Vagina (tissue), 2 donors: ENCODE results near the gene KLHL29.

ENCODE experiments used
- CTCF ChIP-seq, 3 experiments: fragments of 450-650 bp in 2 of 3; fragments of 200-600 bp in 1 of 3; sonication (generic) in 1 of 3; IDR thresholded peaks; one replicate each; pipeline ENCODE4 v1.5.1; 2017 to 2019; ENCODE audit warnings: antibody characterized with exemption in 3 of 3, mild to moderate bottlenecking in 2 of 3, moderate library complexity in 2 of 3
- POLR2AphosphoS5 ChIP-seq, 2 donors: sonication (generic); formaldehyde crosslinking; IDR thresholded peaks; one replicate each; pipeline ENCODE4 v1.9.0; 2017; ENCODE audit warnings: antibody characterized with exemption in 2 of 2, mild to moderate bottlenecking in 2 of 2, low read depth in 1 of 2; ENCODE audit not compliant: insufficient read depth in 1 of 2

GRCh38 chr2:23685181-23685580, 300.2 kb downstream of the KLHL29 start:
- TF ChIP-seq POLR2AphosphoS5 (IDR thresholded peaks at IDR 0.05; ENCODE audit: insufficient read depth in 1 of 2, low read depth in 1 of 2) (no peak), CTCF (IDR thresholded peaks at IDR 0.05) (no peak)
